ENCODE data around the gene ANKRD63.

DNA sequence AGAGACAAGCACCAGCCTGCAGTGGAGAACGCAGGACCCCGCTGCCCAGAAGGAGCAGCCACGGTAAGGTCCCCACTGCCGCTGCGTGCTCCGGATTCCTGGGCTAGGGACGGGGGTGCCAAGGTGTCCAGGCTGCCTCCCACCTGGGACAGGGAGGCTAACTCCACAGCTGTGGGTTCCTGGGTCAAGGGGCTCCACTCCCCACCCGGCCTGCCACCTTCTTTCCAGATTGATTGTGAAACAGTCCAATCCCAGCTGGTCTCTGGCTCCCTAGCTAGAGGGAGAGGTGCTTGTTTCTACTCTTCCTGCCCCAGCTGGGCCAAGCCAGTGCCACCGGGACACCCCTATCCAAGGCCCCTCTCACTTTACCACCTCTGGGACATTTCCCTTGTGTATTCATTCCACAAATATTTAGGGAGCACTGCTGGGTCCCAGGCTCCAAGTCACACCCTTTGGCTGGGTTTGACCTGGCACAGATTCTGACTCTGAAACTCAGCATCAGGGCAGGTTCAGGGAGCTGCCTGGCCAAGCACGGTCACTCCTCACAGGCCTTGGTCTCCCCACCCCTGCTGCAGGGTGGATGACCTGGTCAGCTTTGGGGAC lies 42.1 kb downstream of the ANKRD63 start:
- TF ChIP-seq EP300 (IDR thresholded peaks at IDR 0.05; ENCODE audit: borderline replicate concordance in 1 of 2, low read depth in 2 of 2, low read length in 2 of 2) (no peak), POLR2A (IDR thresholded peaks at IDR 0.05; ENCODE audit: control extremely low read depth in 1 of 2, low read depth in 2 of 2, low read length in 2 of 2) (no peak), TAF1 (IDR thresholded peaks at IDR 0.05; ENCODE audit: low read depth, low read length) (no peak), BACH1 (IDR thresholded peaks at IDR 0.05; ENCODE audit: low read length) (no peak)
- TF ChIP-seq, protein P1, sequence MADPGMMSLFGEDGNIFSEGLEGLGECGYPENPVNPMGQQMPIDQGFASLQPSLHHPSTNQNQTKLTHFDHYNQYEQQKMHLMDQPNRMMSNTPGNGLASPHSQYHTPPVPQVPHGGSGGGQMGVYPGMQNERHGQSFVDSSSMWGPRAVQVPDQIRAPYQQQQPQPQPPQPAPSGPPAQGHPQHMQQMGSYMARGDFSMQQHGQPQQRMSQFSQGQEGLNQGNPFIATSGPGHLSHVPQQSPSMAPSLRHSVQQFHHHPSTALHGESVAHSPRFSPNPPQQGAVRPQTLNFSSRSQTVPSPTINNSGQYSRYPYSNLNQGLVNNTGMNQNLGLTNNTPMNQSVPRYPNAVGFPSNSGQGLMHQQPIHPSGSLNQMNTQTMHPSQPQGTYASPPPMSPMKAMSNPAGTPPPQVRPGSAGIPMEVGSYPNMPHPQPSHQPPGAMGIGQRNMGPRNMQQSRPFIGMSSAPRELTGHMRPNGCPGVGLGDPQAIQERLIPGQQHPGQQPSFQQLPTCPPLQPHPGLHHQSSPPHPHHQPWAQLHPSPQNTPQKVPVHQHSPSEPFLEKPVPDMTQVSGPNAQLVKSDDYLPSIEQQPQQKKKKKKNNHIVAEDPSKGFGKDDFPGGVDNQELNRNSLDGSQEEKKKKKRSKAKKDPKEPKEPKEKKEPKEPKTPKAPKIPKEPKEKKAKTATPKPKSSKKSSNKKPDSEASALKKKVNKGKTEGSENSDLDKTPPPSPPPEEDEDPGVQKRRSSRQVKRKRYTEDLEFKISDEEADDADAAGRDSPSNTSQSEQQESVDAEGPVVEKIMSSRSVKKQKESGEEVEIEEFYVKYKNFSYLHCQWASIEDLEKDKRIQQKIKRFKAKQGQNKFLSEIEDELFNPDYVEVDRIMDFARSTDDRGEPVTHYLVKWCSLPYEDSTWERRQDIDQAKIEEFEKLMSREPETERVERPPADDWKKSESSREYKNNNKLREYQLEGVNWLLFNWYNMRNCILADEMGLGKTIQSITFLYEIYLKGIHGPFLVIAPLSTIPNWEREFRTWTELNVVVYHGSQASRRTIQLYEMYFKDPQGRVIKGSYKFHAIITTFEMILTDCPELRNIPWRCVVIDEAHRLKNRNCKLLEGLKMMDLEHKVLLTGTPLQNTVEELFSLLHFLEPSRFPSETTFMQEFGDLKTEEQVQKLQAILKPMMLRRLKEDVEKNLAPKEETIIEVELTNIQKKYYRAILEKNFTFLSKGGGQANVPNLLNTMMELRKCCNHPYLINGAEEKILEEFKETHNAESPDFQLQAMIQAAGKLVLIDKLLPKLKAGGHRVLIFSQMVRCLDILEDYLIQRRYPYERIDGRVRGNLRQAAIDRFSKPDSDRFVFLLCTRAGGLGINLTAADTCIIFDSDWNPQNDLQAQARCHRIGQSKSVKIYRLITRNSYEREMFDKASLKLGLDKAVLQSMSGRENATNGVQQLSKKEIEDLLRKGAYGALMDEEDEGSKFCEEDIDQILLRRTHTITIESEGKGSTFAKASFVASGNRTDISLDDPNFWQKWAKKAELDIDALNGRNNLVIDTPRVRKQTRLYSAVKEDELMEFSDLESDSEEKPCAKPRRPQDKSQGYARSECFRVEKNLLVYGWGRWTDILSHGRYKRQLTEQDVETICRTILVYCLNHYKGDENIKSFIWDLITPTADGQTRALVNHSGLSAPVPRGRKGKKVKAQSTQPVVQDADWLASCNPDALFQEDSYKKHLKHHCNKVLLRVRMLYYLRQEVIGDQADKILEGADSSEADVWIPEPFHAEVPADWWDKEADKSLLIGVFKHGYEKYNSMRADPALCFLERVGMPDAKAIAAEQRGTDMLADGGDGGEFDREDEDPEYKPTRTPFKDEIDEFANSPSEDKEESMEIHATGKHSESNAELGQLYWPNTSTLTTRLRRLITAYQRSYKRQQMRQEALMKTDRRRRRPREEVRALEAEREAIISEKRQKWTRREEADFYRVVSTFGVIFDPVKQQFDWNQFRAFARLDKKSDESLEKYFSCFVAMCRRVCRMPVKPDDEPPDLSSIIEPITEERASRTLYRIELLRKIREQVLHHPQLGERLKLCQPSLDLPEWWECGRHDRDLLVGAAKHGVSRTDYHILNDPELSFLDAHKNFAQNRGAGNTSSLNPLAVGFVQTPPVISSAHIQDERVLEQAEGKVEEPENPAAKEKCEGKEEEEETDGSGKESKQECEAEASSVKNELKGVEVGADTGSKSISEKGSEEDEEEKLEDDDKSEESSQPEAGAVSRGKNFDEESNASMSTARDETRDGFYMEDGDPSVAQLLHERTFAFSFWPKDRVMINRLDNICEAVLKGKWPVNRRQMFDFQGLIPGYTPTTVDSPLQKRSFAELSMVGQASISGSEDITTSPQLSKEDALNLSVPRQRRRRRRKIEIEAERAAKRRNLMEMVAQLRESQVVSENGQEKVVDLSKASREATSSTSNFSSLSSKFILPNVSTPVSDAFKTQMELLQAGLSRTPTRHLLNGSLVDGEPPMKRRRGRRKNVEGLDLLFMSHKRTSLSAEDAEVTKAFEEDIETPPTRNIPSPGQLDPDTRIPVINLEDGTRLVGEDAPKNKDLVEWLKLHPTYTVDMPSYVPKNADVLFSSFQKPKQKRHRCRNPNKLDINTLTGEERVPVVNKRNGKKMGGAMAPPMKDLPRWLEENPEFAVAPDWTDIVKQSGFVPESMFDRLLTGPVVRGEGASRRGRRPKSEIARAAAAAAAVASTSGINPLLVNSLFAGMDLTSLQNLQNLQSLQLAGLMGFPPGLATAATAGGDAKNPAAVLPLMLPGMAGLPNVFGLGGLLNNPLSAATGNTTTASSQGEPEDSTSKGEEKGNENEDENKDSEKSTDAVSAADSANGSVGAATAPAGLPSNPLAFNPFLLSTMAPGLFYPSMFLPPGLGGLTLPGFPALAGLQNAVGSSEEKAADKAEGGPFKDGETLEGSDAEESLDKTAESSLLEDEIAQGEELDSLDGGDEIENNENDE (IDR thresholded peaks at IDR 0.05; ENCODE audit: insufficient replicate concordance, low read length) = no peak
- TF ChIP-seq, protein P2, sequence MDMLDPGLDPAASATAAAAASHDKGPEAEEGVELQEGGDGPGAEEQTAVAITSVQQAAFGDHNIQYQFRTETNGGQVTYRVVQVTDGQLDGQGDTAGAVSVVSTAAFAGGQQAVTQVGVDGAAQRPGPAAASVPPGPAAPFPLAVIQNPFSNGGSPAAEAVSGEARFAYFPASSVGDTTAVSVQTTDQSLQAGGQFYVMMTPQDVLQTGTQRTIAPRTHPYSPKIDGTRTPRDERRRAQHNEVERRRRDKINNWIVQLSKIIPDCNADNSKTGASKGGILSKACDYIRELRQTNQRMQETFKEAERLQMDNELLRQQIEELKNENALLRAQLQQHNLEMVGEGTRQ (IDR thresholded peaks at IDR 0.05; ENCODE audit: low read length) = no peak
- TF ChIP-seq, protein P3, sequence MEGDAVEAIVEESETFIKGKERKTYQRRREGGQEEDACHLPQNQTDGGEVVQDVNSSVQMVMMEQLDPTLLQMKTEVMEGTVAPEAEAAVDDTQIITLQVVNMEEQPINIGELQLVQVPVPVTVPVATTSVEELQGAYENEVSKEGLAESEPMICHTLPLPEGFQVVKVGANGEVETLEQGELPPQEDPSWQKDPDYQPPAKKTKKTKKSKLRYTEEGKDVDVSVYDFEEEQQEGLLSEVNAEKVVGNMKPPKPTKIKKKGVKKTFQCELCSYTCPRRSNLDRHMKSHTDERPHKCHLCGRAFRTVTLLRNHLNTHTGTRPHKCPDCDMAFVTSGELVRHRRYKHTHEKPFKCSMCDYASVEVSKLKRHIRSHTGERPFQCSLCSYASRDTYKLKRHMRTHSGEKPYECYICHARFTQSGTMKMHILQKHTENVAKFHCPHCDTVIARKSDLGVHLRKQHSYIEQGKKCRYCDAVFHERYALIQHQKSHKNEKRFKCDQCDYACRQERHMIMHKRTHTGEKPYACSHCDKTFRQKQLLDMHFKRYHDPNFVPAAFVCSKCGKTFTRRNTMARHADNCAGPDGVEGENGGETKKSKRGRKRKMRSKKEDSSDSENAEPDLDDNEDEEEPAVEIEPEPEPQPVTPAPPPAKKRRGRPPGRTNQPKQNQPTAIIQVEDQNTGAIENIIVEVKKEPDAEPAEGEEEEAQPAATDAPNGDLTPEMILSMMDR (IDR thresholded peaks at IDR 0.05; ENCODE audit: control extremely low read depth in 1 of 3, insufficient read depth in 1 of 3, low read depth in 1 of 3, low read length in 3 of 3) = no peak

Measured in H1 (cell line).